H1 (cell line): ENCODE data around the gene LUZP1. TPM values are rescaled to one million over a fixed set of nuclear protein-coding genes. Genes with fewer than 3 reads are reported as not detected.

Experiments
- CTCF ChIA-PET: fragments of 300-600 bp; sonication (Branson Sonifier 250); formaldehyde crosslinking; loops from one replicate; lab custom pipeline; 2021; ENCODE audit not compliant: partially characterized antibody; lab: Charles Lee
- POLR2A ChIA-PET: fragments of 300-600 bp; sonication (Branson Sonifier 250); formaldehyde crosslinking; loops from one replicate; lab custom pipeline; 2021; ENCODE audit warnings: inconsistent platforms; ENCODE audit not compliant: partially characterized antibody; lab: Charles Lee
- DNase-seq, 2 experiments: peaks; one replicate each; pipeline versions ENCODE4 v3.0.0 to v3.0.0-alpha.2; 2010 to 2022; ENCODE audit warnings: low spot score in 2 of 2, low read depth in 1 of 2, mixed read lengths in 1 of 2
- FAIRE-seq: peaks from 2 replicates; lab custom pipeline; 2011; peaks lifted over from hg19 to GRCh38; lab: Jason Lieb, UNC
- H2AFZ ChIP-seq: 2 replicates; pipeline ENCODE4 v1.8.1; 2012; ENCODE audit warnings: low read length, inconsistent platforms
- H2AK5ac ChIP-seq: 2 replicates; pipeline ENCODE4 v1.6.1; 2013; ENCODE audit warnings: low read depth, low read length
- H2BK120ac ChIP-seq: replicated peaks from 2 replicates; pipeline ENCODE3; 2013; ENCODE audit warnings: low read depth, low read length, inconsistent platforms
- H2BK12ac ChIP-seq: 2 replicates; pipeline ENCODE4 v1.6.1; 2013; ENCODE audit warnings: low read depth, low read length
- H2BK15ac ChIP-seq: 2 replicates; pipeline ENCODE4 v1.6.1; 2013; ENCODE audit warnings: low read length
- H2BK20ac ChIP-seq: 2 replicates; pipeline ENCODE4 v1.6.1; 2013; ENCODE audit warnings: low read length
- H2BK5ac ChIP-seq: 2 replicates; pipeline ENCODE4 v1.6.1; 2013; ENCODE audit warnings: low read depth, low read length
- H3K14ac ChIP-seq: 2 replicates; pipeline ENCODE4 v1.6.1; 2013; ENCODE audit warnings: inconsistent platforms; ENCODE audit not compliant: insufficient read length
- H3K18ac ChIP-seq: 2 replicates; pipeline ENCODE4 v1.6.1; 2013; ENCODE audit warnings: low read length; ENCODE audit errors: extremely low read depth
- H3K23ac ChIP-seq: 2 replicates; pipeline ENCODE4 v1.6.1; 2013; ENCODE audit warnings: inconsistent platforms; ENCODE audit not compliant: insufficient read length
- H3K23me2 ChIP-seq: 2 replicates; pipeline ENCODE4 v1.6.1; 2013; ENCODE audit warnings: low read depth, low read length
- H3K27ac ChIP-seq: 2 replicates; pipeline ENCODE4 v1.6.1; 2011; ENCODE audit warnings: low read depth, low read length, inconsistent platforms
- H3K27me3 ChIP-seq, 4 experiments: replicated peaks in 1 of 4; 1 replicate in 1 of 4; 2 replicates in 3 of 4; pipeline versions ENCODE4 v1.6.1 to v1.8.1; 2011 to 2013; ENCODE audit warnings: low read length in 3 of 4, mild to moderate bottlenecking in 3 of 4, inconsistent platforms in 2 of 4, mixed read lengths in 2 of 4, moderate library complexity in 1 of 4; ENCODE audit not compliant: control insufficient read depth in 3 of 4, insufficient read depth in 3 of 4; ENCODE audit errors: extremely low read depth in 1 of 4
- H3K36me3 ChIP-seq, 4 experiments: 2 replicates each; pipeline versions ENCODE4 v1.6.1 to v1.8.1; 2011 to 2013; ENCODE audit warnings: mild to moderate bottlenecking in 4 of 4, low read length in 3 of 4, moderate library complexity in 2 of 4, control low read depth in 1 of 4, inconsistent platforms in 1 of 4; ENCODE audit not compliant: insufficient read depth in 4 of 4, control insufficient read depth in 2 of 4
- H3K4ac ChIP-seq: replicated peaks from 2 replicates; pipeline ENCODE3; 2013; ENCODE audit warnings: low read length, low read depth, mixed read lengths, inconsistent platforms; ENCODE audit not compliant: insufficient read length
- H3K4me1 ChIP-seq, 4 experiments: replicated peaks in 1 of 4; 1 replicate in 1 of 4; 2 replicates in 3 of 4; pipeline versions ENCODE4 v1.6.1 to v1.8.1; 2011 to 2013; ENCODE audit warnings: low read length in 3 of 4, inconsistent platforms in 2 of 4, mixed read lengths in 1 of 4; ENCODE audit not compliant: insufficient read depth in 4 of 4, control insufficient read depth in 3 of 4
- H3K4me2 ChIP-seq, 2 experiments: 2 replicates each; pipeline versions ENCODE4 v1.6.1 to v1.8.1; 2011 to 2013; ENCODE audit warnings: low read depth in 2 of 2, low read length in 2 of 2, control low read depth in 1 of 2, inconsistent platforms in 1 of 2, mild to moderate bottlenecking in 1 of 2; ENCODE audit not compliant: insufficient read depth in 1 of 2
- H3K4me3 ChIP-seq, 4 experiments: fragments of 200-600, 300-600 bp in 1 of 4; sonication (generic), shearing (Covaris generic), sonication (Bioruptor Twin) in 1 of 4; 2 replicates each; pipeline versions ENCODE4 v1.5.1 to v1.8.1; 2011 to 2016; ENCODE audit warnings: low read length in 4 of 4, low read depth in 3 of 4, control low read depth in 2 of 4, inconsistent platforms in 2 of 4, mild to moderate bottlenecking in 2 of 4, mixed read lengths in 1 of 4, moderate library complexity in 1 of 4; ENCODE audit not compliant: insufficient read depth in 2 of 4; ENCODE audit errors: extremely low read depth in 1 of 4
- H3K56ac ChIP-seq: replicated peaks from 2 replicates; pipeline ENCODE3; 2013; ENCODE audit warnings: low read depth, mild to moderate bottlenecking, mixed read lengths, low read length, inconsistent platforms; ENCODE audit not compliant: insufficient read length
- H3K79me1 ChIP-seq: 2 replicates; pipeline ENCODE4 v1.6.1; 2013; ENCODE audit warnings: low read depth, low read length, control low read depth
- H3K79me2 ChIP-seq, 2 experiments: 2 replicates each; pipeline versions ENCODE4 v1.6.1 to v1.8.1; 2012 to 2013; ENCODE audit warnings: low read length in 2 of 2, mild to moderate bottlenecking in 2 of 2, inconsistent platforms in 1 of 2; ENCODE audit not compliant: insufficient read depth in 2 of 2, control insufficient read depth in 1 of 2
- H3K9ac ChIP-seq, 4 experiments: replicated peaks in 1 of 4; 1 replicate in 1 of 4; 2 replicates in 3 of 4; pipeline versions ENCODE4 v1.6.1 to v1.8.1; 2011 to 2013; ENCODE audit warnings: low read depth in 3 of 4, low read length in 3 of 4, control low read depth in 2 of 4, mild to moderate bottlenecking in 2 of 4, moderate library complexity in 2 of 4, inconsistent platforms in 1 of 4; ENCODE audit errors: extremely low read depth in 1 of 4
- H3K9me3 ChIP-seq, 2 experiments: 2 replicates each; pipeline versions ENCODE4 v1.6.1 to v1.8.1; 2012 to 2013; ENCODE audit warnings: mild to moderate bottlenecking in 2 of 2, moderate library complexity in 2 of 2, control low read depth in 1 of 2, inconsistent platforms in 1 of 2, low read depth in 1 of 2, low read length in 1 of 2, mixed read lengths in 1 of 2; ENCODE audit not compliant: insufficient read depth in 2 of 2
- H4K20me1 ChIP-seq, 2 experiments: replicated peaks in 1 of 2; 2 replicates each; pipeline versions ENCODE3 to v1.8.1; 2011 to 2013; ENCODE audit warnings: inconsistent platforms in 2 of 2, low read length in 2 of 2, mild to moderate bottlenecking in 1 of 2; ENCODE audit not compliant: insufficient read depth in 2 of 2, control insufficient read depth in 1 of 2
- H4K5ac ChIP-seq: 2 replicates; pipeline ENCODE4 v1.6.1; 2013; ENCODE audit warnings: low read length, low read depth, mixed read lengths, inconsistent platforms; ENCODE audit not compliant: insufficient read length
- H4K8ac ChIP-seq: 2 replicates; pipeline ENCODE4 v1.8.0; 2013; ENCODE audit warnings: mild to moderate bottlenecking, moderate library complexity, low read length, inconsistent platforms; ENCODE audit not compliant: insufficient read depth; ENCODE audit errors: extremely low read depth
- H4K91ac ChIP-seq: replicated peaks from 2 replicates; pipeline ENCODE3; 2013; ENCODE audit warnings: low read length, mixed read lengths, inconsistent platforms; ENCODE audit not compliant: insufficient read length
- ASH2L ChIP-seq: fragments of 200-600, 300-600 bp; sonication (generic); IDR thresholded peaks from one replicate; pipeline ENCODE4 v1.7.1; 2017; ENCODE audit warnings: low read length
- ATF2 ChIP-seq: IDR thresholded peaks from 2 replicates; pipeline ENCODE4 v1.6.1; 2012; ENCODE audit warnings: low read length, inconsistent platforms
- BACH1 ChIP-seq: IDR thresholded peaks from 2 replicates; pipeline ENCODE4 v1.6.1; 2012; ENCODE audit warnings: low read length, improper control_type of control experiment
- CREB1 ChIP-seq: IDR thresholded peaks from 2 replicates; pipeline ENCODE4 v1.6.1; 2012; ENCODE audit warnings: inconsistent platforms
- EZH2 ChIP-seq: fragments of 200-600 bp; sonication (generic); IDR thresholded peaks from 2 replicates; pipeline ENCODE4 v1.7.1; 2012; ENCODE audit warnings: low read depth, mild to moderate bottlenecking, moderate library complexity, low read length, inconsistent platforms; ENCODE audit not compliant: severe bottlenecking
- FOSL1 ChIP-seq: IDR thresholded peaks from 2 replicates; pipeline ENCODE4 v1.6.1; 2011; ENCODE audit warnings: mild to moderate bottlenecking, low read depth, low read length, moderate library complexity; ENCODE audit not compliant: insufficient read depth
- GABPA ChIP-seq: IDR thresholded peaks from 2 replicates; pipeline ENCODE4 v1.6.1; 2011; ENCODE audit warnings: mild to moderate bottlenecking, low read length, moderate library complexity, borderline replicate concordance; ENCODE audit not compliant: insufficient read depth
- PHF8 ChIP-seq: fragments of 200-600 bp; sonication (generic); conservative IDR thresholded peaks from 2 replicates; pipeline ENCODE4 v1.7.1; 2012; ENCODE audit warnings: low read depth, mild to moderate bottlenecking, inconsistent platforms, low read length, moderate library complexity
- POU5F1 ChIP-seq: IDR thresholded peaks from 2 replicates; pipeline ENCODE4 v1.6.1; 2011; ENCODE audit warnings: low read depth, mild to moderate bottlenecking, low read length, moderate library complexity
- SIRT6 ChIP-seq: IDR thresholded peaks from one replicate; pipeline ENCODE4 v1.7.1; 2012; ENCODE audit warnings: low read length, inconsistent platforms
- ZNF274 ChIP-seq: IDR thresholded peaks from 2 replicates; pipeline ENCODE4 v1.7.0; 2012; ENCODE audit warnings: low read length, borderline replicate concordance; ENCODE audit errors: extremely low read depth
- WGBS, 2 experiments: shearing (Covaris generic) in 1 of 2; methylation state at CpG; one replicate each; pipeline versions ENCODE4 v1.1.6 to v1.1.7; 2013 to 2015; ENCODE audit warnings: low lambda C conversion rate in 2 of 2, mixed read lengths in 2 of 2, inconsistent platforms in 1 of 2, low coverage in 1 of 2, missing lambda C conversion rate in 1 of 2; ENCODE audit not compliant: insufficient replicate concordance in 2 of 2, insufficient coverage in 1 of 2, insufficient read length in 1 of 2; ENCODE audit errors: extremely low coverage in 1 of 2, missing lambda C conversion rate in 1 of 2; 5-methylcytosine and 5-hydroxymethylcytosine counted together
- polyA plus RNA-seq, 7 experiments: library from polyadenylated mRNA; depleted of rRNA in 3 of 7; stranded (reverse) in 5 of 7; unstranded in 2 of 7; fragments of >200 nt in 5 of 7; fragments of 200-250 nt in 2 of 7; gene quantifications; 1 replicate in 5 of 7; 2 replicates in 1 of 7; 4 replicates in 1 of 7; pipeline versions ENCODE4 v1.2.1 to v1.2.3, GENCODE V29; 2011 to 2013; ENCODE audit warnings: missing spikeins in 2 of 7, mixed read lengths in 2 of 7
- total RNA-seq: library from RNA; stranded (reverse); fragmentation: NEBNext Ultra II Directional; extraction: Animal tissue kit (Norgen Biotek cat#: 25700); gene quantifications from 2 replicates; pipeline ENCODE4 v1.2.1, GENCODE V29; 2021

The LUZP1 gene
- total and polyA plus RNA-seq, 2 of the 8 experiments (the other 6 are each of a cell fraction or from before 2014, with no cell fraction given), result 14.0 to 60.5 TPM

- Histone ChIP-seq H3K56ac (no peak overlapping the region), H2BK12ac (no peak overlapping the region), H3K36me3 (peaks cover 0 to 2% (median 0%) of the 10 kb centered on the region in 4 experiments; a peak in 1 of 8 replicates), H2BK5ac (no peak overlapping the region), H3K79me2 (peaks cover 19 to 91% of the 10 kb centered on the region in 2 experiments), H2BK120ac (no peak overlapping the region), H3K27ac (no peak overlapping the region), H3K18ac (no peak overlapping the region), H3K79me1 (peaks cover 5% of the 10 kb centered on the region; the same call in 1 of the 2 replicates), H3K4me3 (no peak overlapping the region), H4K8ac (no peak overlapping the region), H2AFZ (no peak overlapping the region), H3K23me2 (no peaks in the 10 kb centered on the region), H3K4me2 (no peak overlapping the region), H4K91ac (no peak overlapping the region), H3K9me3 (no peaks in the 10 kb centered on the region), H3K27me3 (no peaks in the 10 kb centered on the region), H4K5ac (no peak overlapping the region), H2BK15ac (no peak overlapping the region), H3K9ac (no peak overlapping the region), H3K4ac (no peak overlapping the region), H2BK20ac (no peak overlapping the region), H4K20me1 (peaks cover 13 to 16% of the 10 kb centered on the region in 2 experiments), H3K4me1 (no peaks in the 10 kb centered on the region; a peak in 1 of 7 replicates), H3K23ac (no peak overlapping the region), H2AK5ac (no peak overlapping the region), H3K14ac (no peak overlapping the region)
- no peak for DNase-seq
- WGBS, 2 experiments, result 88% methylated on average over 2 of the region's 2 CpGs; no CpG with 5 or more reads in 1 of the 2 experiments
- FAIRE-seq, result no peak
- POLR2A ChIA-PET, result interaction anchor here (0.6 to 1.6 kb wide), 4 partner anchors 10 to 109 kb away, joined by 3 to 6 read pairs (median 4); no protein-coding TSS in a partner anchor
- CTCF ChIA-PET, result interaction anchor here (1.1 to 1.4 kb wide), 4 partner anchors 9 to 34 kb away, joined by 3 to 6 read pairs (median 3); no protein-coding TSS in a partner anchor
- TF ChIP-seq GABPA (no peak), ASH2L (no peak), CREB1 (no peak), POU5F1 (no peak), ATF2 (no peak), BACH1 (no peak), ZNF274 (no peak), SIRT6 (no peak), FOSL1 (no peak), EZH2 (no peak), PHF8 (no peak)
Observed at GRCh38 chr1:23150125-23150524, 18.5 kb downstream of the LUZP1 start.
